Measurements from ENCODE around the gene CRADD.

The CRADD gene

DNA sequence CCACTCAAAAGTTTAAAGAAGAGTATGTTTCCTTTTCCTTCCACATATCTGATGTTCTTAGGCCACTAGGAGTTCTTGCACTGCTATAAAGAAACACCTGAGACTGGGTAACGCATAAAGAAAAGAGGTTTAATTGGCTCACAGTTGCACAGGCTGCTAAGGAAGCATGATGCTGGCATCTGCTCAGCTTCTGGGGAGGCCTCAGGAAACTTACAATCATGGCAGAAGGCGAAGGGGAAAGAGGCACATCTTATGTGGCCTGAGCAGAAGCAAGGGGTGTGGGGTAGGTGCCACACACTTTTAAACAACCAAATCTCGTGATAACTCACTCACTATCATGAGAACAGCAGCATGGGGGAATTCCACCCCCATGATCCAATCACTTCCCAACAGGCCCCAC, 7.7 kb upstream of the CRADD start:
- FAIRE-seq (no peak), DNase-seq (ENCODE audit: insufficient read length, low spot score) (no peak)
- TF ChIP-seq, protein P1, sequence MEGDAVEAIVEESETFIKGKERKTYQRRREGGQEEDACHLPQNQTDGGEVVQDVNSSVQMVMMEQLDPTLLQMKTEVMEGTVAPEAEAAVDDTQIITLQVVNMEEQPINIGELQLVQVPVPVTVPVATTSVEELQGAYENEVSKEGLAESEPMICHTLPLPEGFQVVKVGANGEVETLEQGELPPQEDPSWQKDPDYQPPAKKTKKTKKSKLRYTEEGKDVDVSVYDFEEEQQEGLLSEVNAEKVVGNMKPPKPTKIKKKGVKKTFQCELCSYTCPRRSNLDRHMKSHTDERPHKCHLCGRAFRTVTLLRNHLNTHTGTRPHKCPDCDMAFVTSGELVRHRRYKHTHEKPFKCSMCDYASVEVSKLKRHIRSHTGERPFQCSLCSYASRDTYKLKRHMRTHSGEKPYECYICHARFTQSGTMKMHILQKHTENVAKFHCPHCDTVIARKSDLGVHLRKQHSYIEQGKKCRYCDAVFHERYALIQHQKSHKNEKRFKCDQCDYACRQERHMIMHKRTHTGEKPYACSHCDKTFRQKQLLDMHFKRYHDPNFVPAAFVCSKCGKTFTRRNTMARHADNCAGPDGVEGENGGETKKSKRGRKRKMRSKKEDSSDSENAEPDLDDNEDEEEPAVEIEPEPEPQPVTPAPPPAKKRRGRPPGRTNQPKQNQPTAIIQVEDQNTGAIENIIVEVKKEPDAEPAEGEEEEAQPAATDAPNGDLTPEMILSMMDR (IDR thresholded peaks at IDR 0.05; ENCODE audit: insufficient read depth, missing control alignments), result no peak

DNA sequence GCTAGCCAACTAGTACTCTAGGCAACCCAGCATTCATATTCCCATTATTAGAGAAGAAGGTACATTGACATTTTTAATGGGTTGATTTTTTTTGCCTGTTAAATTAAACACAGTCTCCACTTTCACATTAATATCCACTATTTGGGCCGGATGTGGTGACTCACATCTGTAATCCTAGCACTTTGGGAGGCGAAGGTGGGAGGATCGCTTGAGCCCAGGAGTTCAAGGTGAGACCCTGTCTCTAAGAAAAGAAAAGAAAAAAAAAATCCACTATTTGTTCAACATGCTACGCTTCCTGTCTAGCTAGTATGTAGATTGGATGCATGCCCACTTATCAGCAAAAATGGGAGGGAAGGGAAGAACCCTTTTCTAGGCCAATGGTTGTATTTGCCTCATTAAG, 7.1 kb upstream of the CRADD start:
- FAIRE-seq (no peak), DNase-seq (ENCODE audit: insufficient read length, low spot score) (no peak)
- TF ChIP-seq, protein P1 (IDR thresholded peaks at IDR 0.05; ENCODE audit: insufficient read depth, missing control alignments), result no peak

DNA sequence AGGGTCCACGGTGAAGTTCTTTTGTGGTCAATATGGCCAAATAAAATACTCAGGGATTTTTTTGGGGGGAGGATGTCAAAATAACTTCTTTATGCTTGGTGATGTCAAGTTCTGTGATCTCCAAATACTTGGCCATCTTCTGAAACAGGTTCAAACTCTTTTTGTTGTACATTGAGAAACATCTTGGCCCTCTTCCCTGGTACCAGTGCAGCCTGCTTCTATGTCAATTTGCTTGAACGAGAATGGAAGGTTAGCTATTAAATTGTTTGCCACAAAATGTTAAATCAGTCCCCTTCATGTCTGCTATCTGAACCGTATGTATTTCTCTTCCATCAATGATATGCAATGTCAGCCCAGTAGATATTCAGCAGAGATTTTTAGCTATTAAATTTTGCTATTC, 6.1 kb upstream of the CRADD start:
- TF ChIP-seq, protein P1 (IDR thresholded peaks at IDR 0.05; ENCODE audit: insufficient read depth, missing control alignments), result no peak
- DNase-seq (ENCODE audit: insufficient read length, low spot score) (no peak), FAIRE-seq (no peak)

DNA sequence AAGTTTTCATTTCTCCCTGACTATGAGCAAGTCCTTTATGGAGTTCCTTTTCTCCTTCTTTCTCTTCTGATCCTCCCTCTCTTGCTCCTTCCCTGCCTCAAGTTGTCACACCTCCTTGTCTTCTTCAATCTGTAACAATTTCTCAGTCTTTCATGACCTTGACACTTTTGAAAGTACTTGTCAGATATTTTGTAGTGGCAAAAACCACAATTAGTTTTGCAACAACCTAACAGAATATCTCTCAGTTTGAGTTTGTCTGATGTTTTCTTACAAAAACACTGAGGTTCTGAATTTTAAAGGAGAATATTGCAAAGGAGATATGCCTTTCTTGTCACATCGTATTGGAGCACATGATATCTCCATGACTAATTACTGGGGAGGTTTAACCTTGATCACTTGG, 4.1 kb upstream of the CRADD start:
- FAIRE-seq, result no peak
- DNase-seq (ENCODE audit: insufficient read length, low spot score), result no peak
- TF ChIP-seq, protein P1 (IDR thresholded peaks at IDR 0.05; ENCODE audit: insufficient read depth, missing control alignments), result no peak

DNA sequence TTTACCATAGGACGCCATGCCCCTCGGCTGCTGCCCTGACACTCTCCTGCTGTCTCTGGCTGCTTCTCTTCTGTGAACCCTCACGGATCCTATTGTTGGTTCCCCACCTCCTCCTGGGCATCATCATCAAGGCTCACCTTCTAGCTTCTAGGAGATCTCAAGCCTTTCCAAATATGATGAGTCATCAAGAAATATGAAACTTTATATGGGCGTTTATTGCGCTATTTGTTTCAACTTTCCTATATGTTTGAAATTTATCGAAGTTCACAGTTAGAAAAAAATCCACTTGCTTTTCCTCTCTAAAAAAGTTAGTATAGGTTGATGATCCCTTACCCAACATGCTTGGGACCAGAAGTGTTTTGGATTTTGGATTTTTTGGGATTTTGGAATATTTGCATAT, 2.8 kb upstream of the CRADD start:
- TF ChIP-seq, protein P1 (IDR thresholded peaks at IDR 0.05; ENCODE audit: insufficient read depth, missing control alignments), result no peak
- no peak for DNase-seq (ENCODE audit: insufficient read length, low spot score)
- FAIRE-seq, result no peak

DNA sequence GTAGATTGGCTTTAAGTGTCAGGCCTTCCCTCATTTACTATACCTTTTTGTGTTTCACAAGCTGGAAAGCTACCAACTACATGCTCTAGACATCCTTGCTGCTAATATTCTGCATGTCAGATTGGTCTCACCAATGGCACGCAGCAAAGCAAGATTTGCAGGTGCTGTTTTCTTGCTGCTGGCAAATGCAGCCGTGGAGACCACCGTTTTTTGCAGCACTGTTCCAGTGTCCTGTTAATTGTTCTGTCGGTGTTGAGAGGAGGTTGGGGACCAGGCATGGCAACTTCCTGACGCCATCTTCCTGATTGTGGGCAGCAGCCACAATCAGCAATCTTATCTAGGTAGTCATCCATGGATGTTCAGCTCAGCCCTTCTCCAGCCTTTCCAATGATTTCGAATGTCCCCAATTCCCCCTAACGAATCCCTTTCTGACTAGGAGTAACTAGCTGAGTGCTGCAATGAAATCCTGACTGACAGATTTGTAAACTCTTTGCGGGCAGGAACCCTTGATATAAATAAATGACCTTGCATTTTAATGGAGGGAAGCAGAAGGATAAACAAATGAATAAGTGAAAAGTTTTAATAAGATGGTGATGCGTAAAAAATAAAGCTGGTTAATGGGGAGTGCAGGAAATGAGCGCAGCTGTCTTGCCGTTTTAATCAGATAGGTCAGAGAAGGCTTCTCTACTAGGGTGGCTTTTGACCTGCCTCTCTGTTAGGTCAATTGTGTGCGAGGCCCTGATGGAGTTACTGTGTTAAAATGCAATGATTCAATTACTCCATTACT, 574 bp upstream of the CRADD start:
- no peak for FAIRE-seq
- DNase-seq (ENCODE audit: insufficient read length, low spot score), result no peak
- TF ChIP-seq, protein P1 (IDR thresholded peaks at IDR 0.05; ENCODE audit: insufficient read depth, missing control alignments), result no peak

DNA sequence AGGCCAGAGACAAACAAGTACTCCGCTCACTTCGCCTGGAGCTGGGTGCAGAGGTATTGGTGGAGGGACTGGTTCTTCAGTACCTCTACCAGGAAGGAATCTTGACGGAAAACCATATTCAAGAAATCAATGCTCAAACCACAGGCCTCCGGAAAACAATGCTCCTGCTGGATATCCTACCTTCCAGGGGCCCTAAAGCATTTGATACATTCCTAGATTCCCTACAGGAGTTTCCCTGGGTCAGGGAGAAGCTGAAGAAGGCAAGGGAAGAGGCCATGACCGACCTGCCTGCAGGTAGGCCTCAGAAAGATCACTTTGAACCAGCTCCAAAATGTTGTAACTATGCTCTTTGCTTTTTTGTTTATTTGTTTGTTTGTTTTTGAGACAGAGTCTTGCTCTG, 1.6 kb downstream of the CRADD start:
- TF ChIP-seq, protein P1 (IDR thresholded peaks at IDR 0.05; ENCODE audit: insufficient read depth, missing control alignments), result no peak
- DNase-seq (ENCODE audit: insufficient read length, low spot score) (no peak), FAIRE-seq (no peak)
